ENCODE data around the gene MOB3A.

- TF ChIP-seq CTCF (IDR thresholded peaks at IDR 0.05) (peak in 3 of 6 experiments; percentile 5 to 14 (median 10)), POLR2A (IDR thresholded peaks at IDR 0.05) (peak in 2 of 4 donors; percentile 13 to 35), POLR2AphosphoS5 (IDR thresholded peaks at IDR 0.05) (peak; percentile 42 to 70), EP300 (IDR thresholded peaks at IDR 0.05) (peak in 1 of 4 donors; percentile 63)
Measured at GRCh38 chr19:2061495-2062388, 34.4 kb downstream of the MOB3A start.

Measured in upper lobe of left lung (tissue), 4 donors.